ENCODE measurements around the gene SLC38A2.
"Not testable (repeated sequence)": the region's sequence is repeated elsewhere in the genome, so short reads cannot be mapped to it uniquely, and the experiment has no call there.

The SLC38A2 gene

GRCh38 chr12:46361667-46362034 is 10.9 kb downstream of the SLC38A2 start:
- no peak for DNase-seq (ENCODE audit: low read depth, low spot score)

DNA sequence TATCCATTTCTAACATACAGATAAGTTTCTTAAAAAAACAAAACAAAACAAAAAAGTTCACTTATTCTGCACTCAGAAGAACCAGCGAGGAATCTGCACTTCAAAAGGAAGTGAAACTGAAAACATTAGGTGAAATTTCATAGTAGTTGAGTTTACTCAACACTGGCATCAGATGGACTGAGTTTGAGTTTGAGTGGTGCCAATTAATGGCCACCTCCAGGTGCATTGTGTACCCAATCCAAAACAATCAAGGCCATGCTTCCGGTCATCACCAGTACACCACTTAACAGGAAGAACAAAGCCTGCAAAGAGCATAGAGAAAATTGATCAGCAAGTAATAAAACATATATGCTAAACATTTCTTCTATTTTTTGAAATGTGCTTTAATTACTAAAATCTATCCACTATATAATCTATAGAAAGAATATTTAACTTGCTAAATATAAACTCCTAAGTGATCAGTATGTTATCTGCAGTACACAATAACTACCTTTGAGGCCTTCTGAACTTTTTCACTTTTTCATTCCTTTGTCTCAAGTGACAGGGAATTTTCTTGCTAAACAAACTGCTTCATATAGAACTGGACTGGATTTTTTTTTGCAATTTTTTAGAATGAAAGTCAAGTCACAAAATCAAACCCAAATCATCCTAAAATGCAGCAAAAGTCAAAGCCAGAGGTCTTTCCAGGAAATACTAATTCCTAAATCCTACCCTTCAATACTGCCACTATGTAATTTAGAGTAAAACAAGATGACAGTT is 11.5 kb downstream of the SLC38A2 start:
- no peak for DNase-seq (ENCODE audit: low read depth, low spot score)

DNA sequence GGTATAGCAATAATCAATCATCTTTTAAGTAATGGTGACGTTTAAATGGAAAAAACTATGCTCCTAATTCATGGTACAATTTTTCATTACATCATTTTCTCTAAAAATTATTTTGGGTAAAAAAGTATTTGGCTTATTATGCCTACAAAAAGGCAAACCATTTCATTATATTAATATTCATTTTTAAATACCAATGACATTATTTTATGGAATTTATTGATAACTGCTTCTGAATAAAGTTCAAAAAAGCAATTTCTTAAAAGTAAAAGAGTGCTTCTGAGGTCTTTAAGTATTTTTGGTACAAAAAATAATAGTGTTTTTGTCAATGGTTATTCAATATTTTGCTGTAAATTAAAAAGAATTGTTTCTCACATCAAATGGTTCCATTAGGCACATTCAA is 12.2 kb downstream of the SLC38A2 start:
- no peak for DNase-seq (ENCODE audit: low read depth, low spot score)

DNA sequence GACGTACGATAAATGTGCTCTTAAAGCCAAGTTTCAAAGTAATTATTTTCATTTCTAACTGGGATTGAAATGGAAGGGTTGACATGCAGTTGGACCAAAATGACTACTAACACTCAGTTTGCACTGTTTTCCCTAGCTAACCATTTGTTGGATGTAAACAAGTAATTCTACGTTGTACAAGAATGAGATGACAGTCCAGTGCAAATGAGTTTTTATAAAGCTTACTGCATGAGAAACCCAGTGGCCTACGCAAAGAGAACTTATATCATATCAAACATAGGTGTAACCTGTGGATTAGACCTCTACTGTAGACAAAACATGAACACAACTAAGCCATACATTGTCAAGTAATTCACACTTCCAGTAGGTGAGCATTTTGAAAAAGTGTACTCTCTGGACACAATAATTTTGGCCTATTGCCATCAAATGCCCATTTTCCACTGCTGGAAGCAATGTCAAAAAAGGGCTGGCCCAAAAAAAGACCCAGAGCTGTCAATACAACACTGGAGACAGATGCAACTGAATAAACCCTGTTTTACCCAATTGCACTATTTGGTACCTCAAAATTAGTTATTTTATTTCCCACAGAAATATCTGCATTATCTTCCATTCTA is 12.8 kb downstream of the SLC38A2 start:
- DNase-seq (ENCODE audit: low read depth, low spot score): no peak

- DNase-seq (ENCODE audit: low read depth, low spot score): no peak
Observed at GRCh38 chr12:46358791-46359666, 13.5 kb downstream of the SLC38A2 start.

DNA sequence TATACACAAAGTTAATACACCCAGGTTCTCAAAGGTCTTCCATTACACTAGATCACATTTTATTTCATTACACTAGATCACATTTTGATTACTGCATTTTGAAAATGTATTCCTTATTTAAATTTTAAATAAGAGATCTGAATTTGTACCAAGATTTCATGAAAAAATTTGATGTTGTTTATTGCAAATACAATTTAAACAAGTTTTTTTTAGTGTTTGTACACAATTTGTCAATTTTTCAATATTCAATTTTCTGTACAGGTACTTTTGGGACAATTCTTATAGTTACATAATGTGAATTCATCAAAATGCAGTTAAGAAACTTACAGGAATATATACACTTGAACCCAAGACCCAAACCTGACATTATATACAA is 14.3 kb downstream of the SLC38A2 start:
- no peak for DNase-seq (ENCODE audit: low read depth, low spot score)

- peak; percentile 27 for DNase-seq (ENCODE audit: low read depth, low spot score)
Observed at GRCh38 chr12:46357438-46358324, 14.9 kb downstream of the SLC38A2 start.

GRCh38 chr12:46356655-46357437 is 15.7 kb downstream of the SLC38A2 start:
- DNase-seq (ENCODE audit: low read depth, low spot score): no peak

- DNase-seq (ENCODE audit: low read depth, low spot score): no peak
Observed at GRCh38 chr12:46354802-46355199, 17.8 kb downstream of the SLC38A2 start.

DNA sequence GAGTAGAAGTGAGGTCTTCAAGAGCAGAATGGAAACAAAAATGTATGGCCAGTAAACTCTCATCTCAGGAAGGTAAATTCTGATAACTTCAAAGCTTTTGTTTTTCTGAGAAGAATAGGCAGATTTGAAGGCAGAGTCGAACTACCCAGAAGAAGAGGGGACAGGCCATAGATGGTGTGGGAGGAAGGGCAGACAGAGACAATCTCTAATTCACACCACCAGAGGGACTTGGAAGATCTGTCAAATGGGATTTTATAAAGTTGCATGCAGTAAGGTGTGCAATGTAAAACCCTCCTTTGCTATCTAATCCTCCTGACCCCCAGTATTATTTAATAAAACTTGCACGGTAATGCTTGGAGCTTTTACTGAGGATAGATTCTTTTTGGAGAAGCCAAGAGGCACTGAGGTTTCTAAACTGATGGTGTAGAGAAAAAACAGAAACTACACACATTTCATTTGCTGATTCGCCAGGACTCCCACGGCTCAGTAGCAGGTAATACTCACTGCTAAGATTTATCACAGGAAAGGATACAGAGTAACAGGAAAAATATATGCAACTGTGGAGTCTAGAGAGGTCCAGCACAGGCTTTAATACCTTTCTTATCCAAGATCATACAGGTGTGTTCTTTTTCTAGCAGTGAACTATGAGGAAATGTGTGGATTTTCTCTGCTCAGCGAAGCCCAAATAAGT is 18.3 kb downstream of the SLC38A2 start:
- no peak for DNase-seq (ENCODE audit: low read depth, low spot score)

GRCh38 chr12:46351886-46352650 is 20.5 kb downstream of the SLC38A2 start:
- no peak for DNase-seq (ENCODE audit: low read depth, low spot score)

DNA sequence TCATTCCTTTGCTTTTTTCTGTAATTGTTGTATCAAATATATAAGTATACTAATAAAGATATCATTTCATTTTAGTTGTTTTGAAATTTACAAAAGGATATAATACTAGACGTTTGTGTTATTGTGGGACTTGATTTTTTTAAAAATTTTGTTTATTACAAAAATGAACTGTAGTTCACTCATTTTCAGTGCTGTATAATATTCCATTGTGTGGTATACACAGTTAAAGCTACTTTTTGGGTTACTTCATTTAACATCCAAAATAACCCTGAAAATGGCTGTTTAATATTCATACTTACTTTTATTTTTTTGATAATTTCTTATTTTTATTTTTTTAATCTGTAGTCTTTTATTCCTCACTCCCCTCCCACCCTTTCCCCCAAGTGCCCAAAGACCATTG is 21.4 kb downstream of the SLC38A2 start:
- DNase-seq (ENCODE audit: low read depth, low spot score): no peak

DNA sequence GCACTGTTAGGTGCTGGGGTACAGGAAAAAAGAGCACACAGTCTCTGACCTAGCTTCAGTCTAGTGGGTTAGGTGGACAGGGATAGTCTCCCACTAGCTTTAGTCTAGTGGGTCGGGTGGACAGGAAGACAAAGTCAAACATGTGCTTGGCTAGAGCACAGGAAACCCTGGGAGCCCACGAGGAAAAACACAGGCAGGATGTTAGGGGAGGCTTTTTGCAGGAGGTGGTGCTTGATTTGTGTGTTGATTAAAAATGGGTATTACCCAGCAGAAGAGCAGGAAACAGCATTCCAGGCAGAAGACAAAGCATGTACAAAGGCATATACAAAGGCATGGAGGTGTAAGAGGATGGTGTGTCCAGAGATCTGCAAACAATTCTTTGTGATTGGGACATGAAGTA is 23.3 kb downstream of the SLC38A2 start:
- DNase-seq (ENCODE audit: low read depth, low spot score): no peak

- no peak for DNase-seq (ENCODE audit: low read depth, low spot score)
Observed at GRCh38 chr12:46343118-46343852, 29.3 kb downstream of the SLC38A2 start.

DNA sequence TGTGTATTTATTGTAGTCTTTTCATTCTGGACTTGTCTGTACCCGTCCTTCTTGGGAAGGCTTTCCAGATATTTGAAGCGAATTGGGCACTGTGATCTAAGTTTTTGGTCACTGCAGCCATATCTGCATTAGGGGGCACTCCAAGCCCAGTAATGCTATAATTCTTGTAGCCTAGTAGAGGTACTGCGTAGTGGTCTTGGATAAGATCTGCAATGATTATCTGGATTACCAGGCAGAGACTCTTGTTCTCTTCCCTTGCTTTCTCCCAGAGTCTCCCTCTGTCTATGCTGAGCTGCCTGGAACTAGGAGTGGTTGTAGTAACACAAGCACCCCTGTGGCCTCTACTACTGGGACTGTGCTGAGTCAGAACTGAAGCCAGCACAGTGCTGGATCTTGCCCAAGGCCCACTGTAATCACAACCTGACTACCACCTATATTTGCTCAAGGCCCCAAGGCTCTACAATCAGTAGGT is 30.0 kb downstream of the SLC38A2 start:
- peak; percentile 60 for DNase-seq (ENCODE audit: low read depth, low spot score)

DNA sequence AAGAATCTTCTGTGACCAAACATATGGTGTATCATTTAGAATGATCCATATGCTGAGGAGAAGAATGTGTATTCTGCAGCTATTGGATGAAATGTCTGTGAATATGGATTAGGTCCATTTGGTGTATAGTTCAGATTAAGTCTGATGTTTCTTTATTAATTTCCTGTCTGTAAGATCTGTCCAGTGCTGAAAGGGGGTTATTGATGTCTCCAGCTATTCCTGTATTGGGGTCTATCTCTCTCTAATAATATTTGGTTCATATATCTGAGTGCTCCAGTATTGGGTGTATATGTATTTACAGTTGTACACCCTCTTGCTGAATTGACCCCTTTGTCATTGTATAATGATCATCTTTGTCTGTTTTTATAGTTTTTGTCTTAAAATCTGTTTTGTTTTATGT is 33.5 kb downstream of the SLC38A2 start:
- no peak for DNase-seq (ENCODE audit: low read depth, low spot score)

DNA sequence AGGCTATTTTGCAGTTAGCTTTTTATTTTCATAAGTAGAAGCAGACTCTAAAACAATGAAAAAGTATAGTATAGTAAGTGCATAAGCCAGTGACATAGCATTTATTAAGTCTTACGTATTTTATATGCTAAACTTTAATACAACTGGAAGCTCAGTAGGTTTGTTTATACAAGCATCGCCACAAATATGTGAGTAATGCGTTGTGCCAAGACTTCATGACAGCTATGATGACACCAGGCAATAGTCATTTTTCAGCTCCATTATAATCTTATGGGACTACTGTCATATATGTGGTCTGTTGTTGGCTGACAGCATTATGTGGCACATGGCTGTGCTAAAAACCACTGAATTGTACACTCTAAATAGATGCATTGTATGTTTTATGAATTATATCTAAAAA is 40.3 kb downstream of the SLC38A2 start:
- DNase-seq (ENCODE audit: low read depth, low spot score): no peak

- not testable (repeated sequence) for DNase-seq (ENCODE audit: low read depth, low spot score)
Observed at GRCh38 chr12:46325075-46325474, 47.5 kb downstream of the SLC38A2 start.

DNA sequence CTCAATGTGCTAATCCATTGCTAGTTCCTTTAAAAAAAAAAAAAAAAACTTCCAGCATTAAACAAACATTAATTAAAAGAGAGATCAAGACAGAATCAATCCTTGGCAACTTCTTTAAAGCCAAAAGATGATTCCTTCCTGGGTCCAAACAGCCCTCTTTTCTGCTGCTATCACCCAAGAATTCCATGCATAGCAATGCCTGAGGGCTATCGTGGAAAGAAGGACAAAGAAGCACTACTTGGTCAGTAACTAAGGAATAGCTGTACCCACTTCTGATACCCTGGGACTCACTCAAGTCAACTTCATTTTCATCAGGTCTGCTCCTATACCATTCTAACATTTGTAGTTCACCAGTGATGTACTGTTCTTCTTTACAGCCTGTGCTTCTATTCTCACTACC is 51.8 kb downstream of the SLC38A2 start:
- DNase-seq (ENCODE audit: low read depth, low spot score): no peak

Data from ELF-1 (cell line).